ENCODE results near the gene EOLA1. TPM values are rescaled to one million over a fixed set of nuclear protein-coding genes. Genes with fewer than 3 reads are reported as not detected.

EOLA1 gene
- total RNA-seq, 1 experiment from 2014 or later = 9.0 TPM

GRCh38 chrX:149515954-149516602, 24.7 kb upstream of the EOLA1 start:
- CTCF ChIA-PET = no interaction called here
- TF ChIP-seq FOSL1 (IDR thresholded peaks at IDR 0.05; ENCODE audit: low read depth) (no peak), TCF7L2 (IDR thresholded peaks at IDR 0.05; ENCODE audit: borderline replicate concordance, extremely low read depth, insufficient read depth, insufficient read length) (no peak), POLR2A (IDR thresholded peaks at IDR 0.05; ENCODE audit: borderline replicate concordance, extremely low read depth, insufficient read depth, insufficient read length) (no peak), SP1 (IDR thresholded peaks at IDR 0.05; ENCODE audit: low read depth) (no peak), EZH2 (IDR thresholded peaks at IDR 0.05) (no peak), ELF1 (IDR thresholded peaks at IDR 0.05; ENCODE audit: borderline replicate concordance, low read depth) (no peak), EGR1 (IDR thresholded peaks at IDR 0.05; ENCODE audit: low read depth) (no peak), YY1 (IDR thresholded peaks at IDR 0.05; ENCODE audit: extremely low read depth, insufficient replicate concordance, low read depth, low read length) (no peak)
- H3K4me1 ChIP-seq (ENCODE audit: control insufficient read depth in 1 of 2, insufficient read depth in 2 of 2, low read length in 2 of 2) = peaks cover 11 to 21% of the 10 kb centered on the region in 2 experiments
- no peaks in the 10 kb centered on the region for H3K27me3 ChIP-seq (ENCODE audit: insufficient read depth, low read length)
- RAD21 ChIA-PET (ENCODE audit: low non-redundant PET in 1 of 2, low total read pairs in 2 of 2, uncharacterized antibody in 2 of 2, unreplicated experiment in 2 of 2) = no interaction called here
- no peaks in the 10 kb centered on the region for H3K36me3 ChIP-seq (ENCODE audit: control insufficient read depth in 1 of 2, insufficient read depth in 2 of 2, low read length in 2 of 2)
- POLR2A ChIA-PET = no interaction called here
- intact Hi-C loops (cut with micrococcal nuclease) = no loop called here
- DNase-seq (ENCODE audit: low read depth, low spot score) (no peak), ATAC-seq (no peak)
- H3K79me2 ChIP-seq (ENCODE audit: insufficient read depth, low read length) = no peaks in the 10 kb centered on the region
- no TSS peak for BruUV-seq (replicated peaks)
- H2AFZ ChIP-seq (ENCODE audit: low read depth, low read length, poor library complexity, severe bottlenecking) = no peak overlapping the region
- no peak overlapping the region for H3K27ac ChIP-seq (ENCODE audit: low read depth, low read length)
- no peaks in the 10 kb centered on the region for H3K9me3 ChIP-seq (ENCODE audit: control insufficient read depth in 1 of 2, insufficient read depth in 1 of 2, low read depth in 1 of 2, low read length in 2 of 2)
- H3K9me2 ChIP-seq (ENCODE audit: insufficient read depth) = no peaks in the 10 kb centered on the region
- no peak overlapping the region for H3K4me2 ChIP-seq (ENCODE audit: low read length)
- no peak overlapping the region for H3K9ac ChIP-seq (ENCODE audit: low read length)
- no peaks in the 10 kb centered on the region for H4K20me1 ChIP-seq (ENCODE audit: insufficient read depth)
- H3K4me3 ChIP-seq (replicated peaks in 1 of 2; ENCODE audit: low read depth in 1 of 2, low read length in 2 of 2) = no peak overlapping the region

- CTCF ChIA-PET = no interaction called here
- POLR2A ChIA-PET = no interaction called here
- TF ChIP-seq CEBPB (IDR thresholded peaks at IDR 0.05; ENCODE audit: low read depth) = no peak
- TF ChIP-seq TCF7L2 (IDR thresholded peaks at IDR 0.05; ENCODE audit: borderline replicate concordance, extremely low read depth, insufficient read depth, insufficient read length) = no peak
- TF ChIP-seq EZH2phosphoT487 (IDR thresholded peaks at IDR 0.05; ENCODE audit: borderline replicate concordance) = no peak
- no peak for TF ChIP-seq MAX (IDR thresholded peaks at IDR 0.05)
- TF ChIP-seq ZFX (IDR thresholded peaks at IDR 0.05) = no peak
- TF ChIP-seq POLR2A (IDR thresholded peaks at IDR 0.05; ENCODE audit: borderline replicate concordance, extremely low read depth, insufficient read depth, insufficient read length) = no peak
- TF ChIP-seq CTCF (IDR thresholded peaks at IDR 0.05 in 2 of 3, conservative IDR thresholded peaks at IDR 0.05 in 1 of 3; ENCODE audit: borderline replicate concordance in 1 of 3, insufficient read depth in 1 of 3, low read depth in 2 of 3, low read length in 2 of 3) = no peak
- no peak for TF ChIP-seq FOSL1 (IDR thresholded peaks at IDR 0.05; ENCODE audit: low read depth)
- no peak for TF ChIP-seq JUND (IDR thresholded peaks at IDR 0.05)
- no peak for TF ChIP-seq SIN3A (IDR thresholded peaks at IDR 0.05; ENCODE audit: low read depth)
- no peak for TF ChIP-seq ZBTB33 (IDR thresholded peaks at IDR 0.05; ENCODE audit: extremely low read depth, insufficient replicate concordance, low read length)
- no peak for TF ChIP-seq ELF1 (IDR thresholded peaks at IDR 0.05; ENCODE audit: borderline replicate concordance, low read depth)
- TF ChIP-seq CBX3 (IDR thresholded peaks at IDR 0.05; ENCODE audit: low read depth) = no peak
- TF ChIP-seq EZH2 (IDR thresholded peaks at IDR 0.05) = no peak
These were observed 24.2 kb upstream of the EOLA1 start for GRCh38 chrX:149516604-149517003.

More at GRCh38 chrX:149516604-149517003, 24.2 kb upstream of the EOLA1 start:
- no peaks in the 10 kb centered on the region for H3K36me3 ChIP-seq (ENCODE audit: control insufficient read depth in 1 of 2, insufficient read depth in 2 of 2, low read length in 2 of 2)
- H3K9ac ChIP-seq (ENCODE audit: low read length) = no peak overlapping the region
- H3K4me2 ChIP-seq (ENCODE audit: low read length) = no peak overlapping the region
- H3K27ac ChIP-seq (ENCODE audit: low read depth, low read length) = no peak overlapping the region
- DNase-seq (ENCODE audit: low read depth, low spot score) (no peak), ATAC-seq (no peak)
- no peaks in the 10 kb centered on the region for H3K9me2 ChIP-seq (ENCODE audit: insufficient read depth)
- H2AFZ ChIP-seq (ENCODE audit: low read depth, low read length, poor library complexity, severe bottlenecking) = no peak overlapping the region
- H3K27me3 ChIP-seq (ENCODE audit: insufficient read depth, low read length) = no peaks in the 10 kb centered on the region
- BruUV-seq (replicated peaks) = no TSS peak
- RAD21 ChIA-PET (ENCODE audit: low non-redundant PET in 1 of 2, low total read pairs in 2 of 2, uncharacterized antibody in 2 of 2, unreplicated experiment in 2 of 2) = no interaction called here
- peaks cover 9 to 16% of the 10 kb centered on the region in 2 experiments for H3K4me1 ChIP-seq (ENCODE audit: control insufficient read depth in 1 of 2, insufficient read depth in 2 of 2, low read length in 2 of 2)
- intact Hi-C loops (cut with micrococcal nuclease) = no loop called here
- no peak overlapping the region for H3K4me3 ChIP-seq (replicated peaks in 1 of 2; ENCODE audit: low read depth in 1 of 2, low read length in 2 of 2)
- H3K9me3 ChIP-seq (ENCODE audit: control insufficient read depth in 1 of 2, insufficient read depth in 1 of 2, low read depth in 1 of 2, low read length in 2 of 2) = no peaks in the 10 kb centered on the region
- no peaks in the 10 kb centered on the region for H3K79me2 ChIP-seq (ENCODE audit: insufficient read depth, low read length)
- H4K20me1 ChIP-seq (ENCODE audit: insufficient read depth) = no peaks in the 10 kb centered on the region
